Tibial nerve (tissue), 4 donors: Measurements from ENCODE around the gene FER1L5. TPM values are rescaled to one million over a fixed set of nuclear protein-coding genes. Genes with fewer than 3 reads are reported as not detected.
A peak's percentile ranks its signal among the peaks of the same experiment; 100 is the strongest.

Source experiments
- DNase-seq, 2 donors: peaks; one replicate each; pipeline ENCODE4 v3.0.0-alpha.2; 2019; ENCODE audit warnings: low spot score in 2 of 2
- H3K27ac ChIP-seq, 4 donors: fragments of 200-600 bp; sonication (generic) in 3 of 4; one replicate each; pipeline ENCODE4 v1.5.1; 2017 to 2019; ENCODE audit warnings: mild to moderate bottlenecking in 1 of 4
- H3K27me3 ChIP-seq, 2 donors: fragments of 200-600 bp; sonication (generic) in 1 of 2; one replicate each; pipeline versions ENCODE4 v1.5.1 to v1.6.0; 2017 to 2019
- H3K36me3 ChIP-seq, 3 donors: fragments of 200-600 bp; sonication (generic); one replicate each; pipeline ENCODE4 v1.5.1; 2018 to 2019
- H3K4me1 ChIP-seq, 4 donors: fragments of 200-600 bp; sonication (generic) in 3 of 4; one replicate each; pipeline ENCODE4 v1.5.1; 2017 to 2019
- H3K4me3 ChIP-seq, 4 donors: fragments of 200-600 bp; sonication (generic) in 3 of 4; one replicate each; pipeline ENCODE4 v1.5.1; 2017 to 2019; ENCODE audit warnings: mild to moderate bottlenecking in 1 of 4, moderate library complexity in 1 of 4
- H3K9me3 ChIP-seq, 4 donors: fragments of 200-600 bp; sonication (generic) in 3 of 4; one replicate each; pipeline ENCODE4 v1.5.1; 2017 to 2019
- EP300 ChIP-seq, 2 donors: sonication (generic); formaldehyde crosslinking; IDR thresholded peaks; one replicate each; pipeline ENCODE4 v1.6.1; 2017; ENCODE audit warnings: antibody characterized with exemption in 2 of 2, mild to moderate bottlenecking in 1 of 2
- POLR2A ChIP-seq, 2 donors: fragments of 450-650 bp; IDR thresholded peaks; one replicate each; pipeline ENCODE4 v1.6.1; 2017; ENCODE audit warnings: antibody characterized with exemption in 2 of 2, mild to moderate bottlenecking in 2 of 2, moderate library complexity in 2 of 2
- WGBS, 2 donors: methylation state at CpG; one replicate each; pipeline ENCODE4 v1.1.5; 2018; 5-methylcytosine and 5-hydroxymethylcytosine counted together
- total RNA-seq, 4 donors: library from RNA; depleted of rRNA; stranded (reverse); fragments of >200 nt; gene quantifications; one replicate each; pipeline ENCODE4 v1.1.0, GENCODE V29; 2016
- TF ChIP-seq, protein P1 (sequence below), 5 experiments: fragments of 200-600 bp in 3 of 5; fragments of 450-650 bp in 2 of 5; sonication (generic) in 3 of 5; IDR thresholded peaks; one replicate each; pipeline ENCODE4 v1.5.1; 2016 to 2019; ENCODE audit warnings: antibody characterized with exemption in 5 of 5, mild to moderate bottlenecking in 3 of 5, moderate library complexity in 2 of 5

FER1L5 gene
- total RNA-seq, 4 donors from 2014 or later = 0.20 to 0.60 TPM; not detected in 2

DNA sequence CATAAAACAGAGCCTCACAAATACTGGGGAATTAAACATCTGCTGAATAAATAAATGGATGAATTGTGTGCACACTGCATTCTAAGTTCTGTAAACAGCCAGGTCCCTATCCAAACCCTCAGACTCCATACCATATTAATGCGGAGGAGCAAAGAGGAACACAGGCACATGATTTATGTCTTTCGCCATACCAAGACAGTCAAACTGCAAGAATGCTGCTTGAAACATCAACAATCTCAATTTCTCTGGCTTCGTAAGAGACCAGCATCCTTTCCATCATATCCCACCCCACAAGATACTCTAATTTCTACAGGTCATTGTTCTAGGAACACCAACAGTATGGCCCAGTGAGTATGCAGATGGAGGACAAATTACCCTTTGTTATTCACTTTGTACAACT lies 19.4 kb upstream of the FER1L5 start:
- Histone ChIP-seq H3K27ac (peak overlapping the region in 1 of 4 donors; percentile 3), H3K4me1 (peaks cover 0 to 62% (median 8%) of the 10 kb centered on the region in 4 donors), H3K36me3 (peaks cover 0 to 28% (median 0%) of the 10 kb centered on the region in 3 donors), H3K27me3 (no peaks in the 10 kb centered on the region), H3K9me3 (no peaks in the 10 kb centered on the region), H3K4me3 (no peak overlapping the region)
- DNase-seq = no peak
- peak in 1 of 2 donors; percentile 21 for TF ChIP-seq EP300 (IDR thresholded peaks at IDR 0.05)
- TF ChIP-seq, protein P1, sequence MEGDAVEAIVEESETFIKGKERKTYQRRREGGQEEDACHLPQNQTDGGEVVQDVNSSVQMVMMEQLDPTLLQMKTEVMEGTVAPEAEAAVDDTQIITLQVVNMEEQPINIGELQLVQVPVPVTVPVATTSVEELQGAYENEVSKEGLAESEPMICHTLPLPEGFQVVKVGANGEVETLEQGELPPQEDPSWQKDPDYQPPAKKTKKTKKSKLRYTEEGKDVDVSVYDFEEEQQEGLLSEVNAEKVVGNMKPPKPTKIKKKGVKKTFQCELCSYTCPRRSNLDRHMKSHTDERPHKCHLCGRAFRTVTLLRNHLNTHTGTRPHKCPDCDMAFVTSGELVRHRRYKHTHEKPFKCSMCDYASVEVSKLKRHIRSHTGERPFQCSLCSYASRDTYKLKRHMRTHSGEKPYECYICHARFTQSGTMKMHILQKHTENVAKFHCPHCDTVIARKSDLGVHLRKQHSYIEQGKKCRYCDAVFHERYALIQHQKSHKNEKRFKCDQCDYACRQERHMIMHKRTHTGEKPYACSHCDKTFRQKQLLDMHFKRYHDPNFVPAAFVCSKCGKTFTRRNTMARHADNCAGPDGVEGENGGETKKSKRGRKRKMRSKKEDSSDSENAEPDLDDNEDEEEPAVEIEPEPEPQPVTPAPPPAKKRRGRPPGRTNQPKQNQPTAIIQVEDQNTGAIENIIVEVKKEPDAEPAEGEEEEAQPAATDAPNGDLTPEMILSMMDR (IDR thresholded peaks at IDR 0.05) = no peak
- WGBS, 2 donors = 81 to 86% methylated on average over 3 of the region's 3 CpGs

DNA sequence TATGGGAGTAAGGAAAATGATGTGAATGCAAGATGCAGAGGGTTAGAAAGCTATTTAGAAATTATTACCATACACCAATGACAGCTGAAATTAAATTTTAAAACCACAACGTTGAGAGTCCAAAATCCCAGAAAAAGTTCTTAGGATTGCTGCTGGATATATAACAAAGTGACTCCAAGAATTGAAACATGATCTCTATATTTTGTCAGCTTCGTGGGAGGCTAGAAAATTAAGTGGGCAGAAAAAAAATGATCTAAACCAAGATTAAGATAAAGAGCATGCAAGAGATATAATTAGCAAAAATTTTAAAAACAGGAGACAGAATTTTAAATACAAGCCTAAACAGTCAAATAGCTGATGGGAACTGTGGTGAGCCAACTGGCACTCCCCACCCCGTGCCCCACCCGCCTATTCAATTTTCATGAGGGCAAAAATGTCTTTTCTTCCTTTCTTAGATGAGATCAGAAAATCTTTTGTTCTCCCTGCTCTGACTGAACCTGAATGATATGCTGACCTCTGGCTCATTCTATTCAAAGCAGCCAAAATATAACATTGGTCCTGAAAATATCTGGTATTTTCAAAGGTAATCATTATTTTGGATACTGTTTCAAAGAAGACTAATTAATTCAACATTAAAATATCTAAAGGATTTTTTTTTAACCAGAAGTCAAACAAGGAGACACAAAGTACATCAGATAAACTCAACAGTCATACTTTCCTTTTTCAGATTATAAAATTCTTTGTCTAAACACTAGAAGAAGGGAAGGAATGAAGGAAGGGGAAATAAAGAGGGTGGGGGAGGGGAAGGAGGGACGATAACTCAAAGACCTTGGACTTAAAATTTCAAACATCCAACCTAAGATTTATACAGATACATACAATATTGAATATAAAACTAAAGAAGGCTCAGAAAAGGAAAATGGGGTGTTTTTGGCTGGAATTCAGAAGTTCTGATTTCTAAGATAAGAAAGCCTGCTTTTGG lies 16.7 kb upstream of the FER1L5 start:
- peaks cover 0 to 54% (median 8%) of the 10 kb centered on the region in 4 donors for H3K4me1 ChIP-seq
- WGBS, 2 donors = 20 to 21% methylated on average over 5 of the region's 5 CpGs

DNA sequence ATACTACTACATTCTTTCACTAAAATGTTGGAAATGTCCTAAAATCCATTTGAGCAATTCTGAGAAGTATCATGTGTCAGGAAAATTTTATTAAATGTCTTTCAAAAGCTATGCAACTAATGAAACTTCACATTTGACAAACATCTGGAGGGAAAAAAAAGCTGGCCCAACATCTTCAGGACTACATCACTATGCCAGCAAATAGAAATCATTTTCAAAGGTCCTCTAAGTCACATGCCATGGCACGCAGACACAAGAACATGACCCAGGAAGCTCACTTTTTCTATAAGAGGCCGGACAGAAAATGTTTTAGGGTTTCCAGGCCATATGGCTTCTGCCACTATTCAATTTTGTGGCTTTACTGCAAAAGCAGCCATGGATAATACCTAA lies 16.0 kb upstream of the FER1L5 start:
- Histone ChIP-seq H3K4me3 (no peak overlapping the region), H3K36me3 (peaks cover 5 to 44% (median 8%) of the 10 kb centered on the region in 3 donors), H3K9me3 (no peaks in the 10 kb centered on the region), H3K27me3 (no peaks in the 10 kb centered on the region), H3K4me1 (peaks cover 0 to 61% (median 8%) of the 10 kb centered on the region in 4 donors), H3K27ac (peak overlapping the region in 2 of 4 donors; percentile 42 to 75)
- TF ChIP-seq EP300 (IDR thresholded peaks at IDR 0.05) (no peak), POLR2A (IDR thresholded peaks at IDR 0.05) (no peak)
- TF ChIP-seq, protein P1 (IDR thresholded peaks at IDR 0.05) = no peak
- DNase-seq = no peak
- 21 to 28% methylated on average over 2 of the region's 2 CpGs for WGBS, 2 donors

More for the DNA sequence above, 16.7 kb upstream of the FER1L5 start:
- TF ChIP-seq POLR2A (IDR thresholded peaks at IDR 0.05) (no peak), EP300 (IDR thresholded peaks at IDR 0.05) (no peak)
- TF ChIP-seq, protein P1 (IDR thresholded peaks at IDR 0.05) = no peak
- no peak for DNase-seq
- H3K36me3 ChIP-seq = peaks cover 2 to 38% (median 8%) of the 10 kb centered on the region in 3 donors
- no peak overlapping the region for H3K4me3 ChIP-seq
- no peaks in the 10 kb centered on the region for H3K9me3 ChIP-seq
- no peaks in the 10 kb centered on the region for H3K27me3 ChIP-seq
- H3K27ac ChIP-seq = peak overlapping the region in 3 of 4 donors; percentile 1 to 75 (median 42)

DNA sequence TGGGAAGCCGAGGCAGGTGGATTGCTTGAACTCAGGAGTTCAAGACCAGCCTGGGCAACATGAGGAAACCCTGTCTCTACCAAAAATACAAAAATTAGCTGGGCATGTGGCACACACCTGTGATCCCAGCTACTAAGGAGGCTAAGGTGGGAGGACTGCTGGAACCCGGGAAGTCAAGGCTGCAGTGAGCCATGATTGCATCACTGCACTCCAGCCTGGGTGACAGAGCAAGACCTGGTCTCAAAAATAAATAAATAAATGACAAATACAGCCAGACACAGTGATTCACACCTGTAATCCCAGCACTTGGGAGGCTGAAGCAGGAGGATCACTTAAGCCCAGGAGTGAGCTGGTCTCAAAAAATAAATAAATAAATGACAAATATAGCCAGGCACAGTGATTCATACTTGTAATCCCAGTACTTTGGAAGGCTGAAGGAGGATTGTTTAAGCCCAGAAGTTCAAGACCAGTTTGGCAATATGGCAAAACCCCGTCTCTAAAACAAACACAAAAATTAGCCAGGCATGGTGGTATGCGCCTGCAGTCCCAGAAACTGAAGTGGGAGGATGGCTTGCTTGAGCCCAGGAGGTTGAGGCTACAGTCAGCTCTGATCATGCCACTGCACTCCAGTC lies 10.6 kb upstream of the FER1L5 start:
- TF ChIP-seq POLR2A (IDR thresholded peaks at IDR 0.05) = no peak
- no peak for TF ChIP-seq EP300 (IDR thresholded peaks at IDR 0.05)
- TF ChIP-seq, protein P1 (IDR thresholded peaks at IDR 0.05) = no peak
- no peak overlapping the region for H3K4me3 ChIP-seq
- DNase-seq = no peak
- H3K9me3 ChIP-seq = no peaks in the 10 kb centered on the region
- no peaks in the 10 kb centered on the region for H3K27me3 ChIP-seq
- WGBS, 2 donors = 76 to 80% methylated on average over 4 of the region's 4 CpGs
- peaks cover 5 to 80% (median 8%) of the 10 kb centered on the region in 3 donors for H3K36me3 ChIP-seq
- H3K4me1 ChIP-seq = peaks cover 0 to 75% (median 18%) of the 10 kb centered on the region in 4 donors
- H3K27ac ChIP-seq = no peak overlapping the region
